ENCODE data around the gene MEGF8.
A peak's percentile ranks its signal among the peaks of the same experiment; 100 is the strongest.

Gene MEGF8

DNA sequence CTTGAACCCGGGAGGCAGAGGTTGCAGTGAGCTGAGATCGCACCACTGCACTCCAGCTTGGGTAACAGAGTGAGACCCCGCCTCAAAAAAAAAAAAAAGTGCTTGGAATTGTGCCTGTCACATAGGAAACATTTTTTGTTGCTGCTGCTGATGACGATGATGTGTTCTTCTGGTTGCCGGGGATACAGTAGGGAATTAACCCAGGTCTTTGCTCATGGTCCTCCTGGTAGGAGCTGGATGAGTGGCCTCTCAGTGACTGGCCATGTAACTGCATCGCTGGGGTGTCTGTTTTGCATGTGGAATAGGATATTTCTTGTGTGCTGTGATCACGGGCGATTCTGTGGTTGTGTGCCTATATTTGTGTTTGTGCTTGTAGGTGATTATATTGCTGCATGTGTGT lies 69.3 kb downstream of the MEGF8 start:
- TF ChIP-seq CTCF (IDR thresholded peaks at IDR 0.05): no peak
- H3K9me3 ChIP-seq: no peaks in the 10 kb centered on the region
- intact Hi-C loops (cut with DNase I; ENCODE audit: low total_unique reads): no loop called here
- DNase-seq: no peak
- H3K36me3 ChIP-seq: no peaks in the 10 kb centered on the region
- H3K4me1 ChIP-seq: peaks cover 0 to 12% (median 8%) of the 10 kb centered on the region in 4 donors
- no peak overlapping the region for H3K4me3 ChIP-seq
- H3K27me3 ChIP-seq: peaks cover 0 to 22% of the 10 kb centered on the region in 2 donors
- H3K27ac ChIP-seq: no peak overlapping the region

DNA sequence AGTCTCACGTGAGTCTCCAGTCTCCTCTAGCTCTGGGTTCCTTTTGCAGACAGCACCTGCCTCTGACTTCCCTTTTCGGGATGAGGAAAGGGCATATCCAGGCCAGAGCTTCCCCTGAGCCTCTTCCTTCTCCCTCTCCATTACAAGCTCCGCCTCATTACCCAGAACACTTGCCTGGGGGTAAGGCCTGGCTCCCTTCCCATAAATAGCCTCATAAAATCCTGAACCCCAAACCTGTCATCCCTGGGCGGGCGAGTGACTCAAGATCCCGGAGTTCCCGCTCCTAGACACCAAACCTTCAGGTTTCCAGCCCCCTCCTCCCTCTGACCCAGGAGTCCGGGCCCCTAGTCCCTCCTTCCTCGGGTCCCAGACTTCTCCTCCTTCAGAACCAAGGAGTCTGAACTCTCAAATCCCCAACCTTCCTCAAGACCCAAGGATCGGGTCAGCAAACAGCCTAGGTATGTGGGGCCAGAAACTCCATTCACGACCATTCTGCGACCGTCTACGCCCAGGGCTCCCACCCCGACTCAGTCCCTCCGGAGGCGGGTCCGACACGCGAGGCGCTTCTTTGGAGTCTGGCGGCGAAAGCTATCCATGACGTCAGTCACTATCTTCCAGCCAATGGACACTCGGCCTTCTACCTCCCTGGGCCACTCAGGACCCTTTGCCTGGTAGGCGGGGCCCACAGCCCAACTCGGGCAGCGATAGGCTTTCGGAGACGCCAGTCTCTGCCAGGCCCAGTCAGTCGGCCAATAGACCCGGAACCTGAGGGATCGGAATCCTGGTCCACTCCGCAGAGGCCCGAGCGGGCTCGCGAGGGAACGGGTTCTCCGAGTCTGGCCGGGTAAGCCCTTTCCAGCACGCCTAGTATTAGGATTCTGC lies 71.2 kb downstream of the MEGF8 start:
- Histone ChIP-seq H3K4me3 (peak overlapping the region; percentile 48 to 64), H3K36me3 (no peaks in the 10 kb centered on the region), H3K4me1 (peaks cover 0 to 20% (median 15%) of the 10 kb centered on the region in 4 donors), H3K27me3 (peaks cover 0 to 16% of the 10 kb centered on the region in 2 donors), H3K27ac (peak overlapping the region; percentile 67 to 76), H3K9me3 (no peaks in the 10 kb centered on the region)
- DNase-seq: peak; percentile 97 to 99
- intact Hi-C loops (cut with DNase I; ENCODE audit: low total_unique reads): no loop called here
- TF ChIP-seq CTCF (IDR thresholded peaks at IDR 0.05): no peak

DNA sequence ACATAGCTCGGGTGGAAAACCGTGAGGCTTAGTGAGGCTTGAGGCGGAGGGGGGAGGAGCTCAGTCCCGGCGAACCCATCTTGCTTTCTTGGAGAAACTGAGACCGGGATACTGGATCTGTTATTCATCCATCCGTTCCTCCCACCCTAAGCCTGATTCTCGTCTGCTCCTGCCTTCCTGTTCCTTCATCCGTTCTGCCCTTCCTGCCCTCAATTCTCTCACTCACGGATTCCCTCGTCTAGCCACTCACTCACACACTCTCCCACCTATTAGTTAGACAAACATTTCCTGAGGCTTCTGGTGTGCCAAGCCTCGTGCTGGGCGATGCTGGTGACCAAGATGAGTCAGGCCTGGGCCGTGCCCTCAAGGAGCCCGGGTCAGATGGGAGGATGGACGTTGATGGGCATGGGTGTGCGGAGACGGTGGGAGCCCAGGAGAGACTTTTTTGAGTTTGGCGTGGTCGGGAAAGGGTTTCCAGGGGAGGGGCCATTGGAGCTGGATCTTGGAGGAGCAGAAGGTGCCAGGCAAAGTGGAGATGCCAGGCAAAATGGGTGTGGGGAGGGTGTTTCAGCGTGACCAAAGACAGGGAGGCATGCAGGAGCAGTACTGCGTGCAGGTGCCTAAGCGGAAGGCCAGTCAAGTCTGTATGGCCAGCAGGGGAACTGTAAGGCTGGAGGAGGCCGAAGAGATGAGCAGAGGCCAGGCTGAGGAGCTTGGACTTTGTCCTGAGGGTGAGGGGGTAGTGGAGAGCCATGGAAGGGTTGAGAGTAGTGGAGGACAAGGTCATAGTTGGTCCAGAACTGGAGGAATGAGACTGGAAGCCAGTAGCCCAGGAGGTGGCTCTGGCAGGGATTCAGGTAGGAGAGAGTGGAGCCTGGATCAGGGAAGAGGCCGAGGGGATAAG lies 72.1 kb downstream of the MEGF8 start:
- DNase-seq: peak in 1 of 2 donors; percentile 33
- TF ChIP-seq CTCF (IDR thresholded peaks at IDR 0.05): no peak
- Histone ChIP-seq H3K4me3 (peak overlapping the region; percentile 48 to 64), H3K27ac (peak overlapping the region; percentile 67 to 76), H3K27me3 (peaks cover 0 to 20% of the 10 kb centered on the region in 2 donors), H3K4me1 (peaks cover 0 to 28% (median 23%) of the 10 kb centered on the region in 4 donors), H3K36me3 (no peaks in the 10 kb centered on the region), H3K9me3 (no peaks in the 10 kb centered on the region)
- intact Hi-C loops (cut with DNase I; ENCODE audit: low total_unique reads): no loop called here

GRCh38 chr19:42400404-42400803 lies 75.0 kb downstream of the MEGF8 start:
- Histone ChIP-seq H3K4me1 (peaks cover 0 to 28% (median 23%) of the 10 kb centered on the region in 4 donors), H3K27ac (no peak overlapping the region), H3K9me3 (no peaks in the 10 kb centered on the region), H3K4me3 (no peak overlapping the region), H3K27me3 (peaks cover 0 to 20% of the 10 kb centered on the region in 2 donors), H3K36me3 (no peaks in the 10 kb centered on the region)
- TF ChIP-seq CTCF (IDR thresholded peaks at IDR 0.05): no peak
- intact Hi-C loops (cut with DNase I; ENCODE audit: low total_unique reads): no loop called here
- DNase-seq: no peak

DNA sequence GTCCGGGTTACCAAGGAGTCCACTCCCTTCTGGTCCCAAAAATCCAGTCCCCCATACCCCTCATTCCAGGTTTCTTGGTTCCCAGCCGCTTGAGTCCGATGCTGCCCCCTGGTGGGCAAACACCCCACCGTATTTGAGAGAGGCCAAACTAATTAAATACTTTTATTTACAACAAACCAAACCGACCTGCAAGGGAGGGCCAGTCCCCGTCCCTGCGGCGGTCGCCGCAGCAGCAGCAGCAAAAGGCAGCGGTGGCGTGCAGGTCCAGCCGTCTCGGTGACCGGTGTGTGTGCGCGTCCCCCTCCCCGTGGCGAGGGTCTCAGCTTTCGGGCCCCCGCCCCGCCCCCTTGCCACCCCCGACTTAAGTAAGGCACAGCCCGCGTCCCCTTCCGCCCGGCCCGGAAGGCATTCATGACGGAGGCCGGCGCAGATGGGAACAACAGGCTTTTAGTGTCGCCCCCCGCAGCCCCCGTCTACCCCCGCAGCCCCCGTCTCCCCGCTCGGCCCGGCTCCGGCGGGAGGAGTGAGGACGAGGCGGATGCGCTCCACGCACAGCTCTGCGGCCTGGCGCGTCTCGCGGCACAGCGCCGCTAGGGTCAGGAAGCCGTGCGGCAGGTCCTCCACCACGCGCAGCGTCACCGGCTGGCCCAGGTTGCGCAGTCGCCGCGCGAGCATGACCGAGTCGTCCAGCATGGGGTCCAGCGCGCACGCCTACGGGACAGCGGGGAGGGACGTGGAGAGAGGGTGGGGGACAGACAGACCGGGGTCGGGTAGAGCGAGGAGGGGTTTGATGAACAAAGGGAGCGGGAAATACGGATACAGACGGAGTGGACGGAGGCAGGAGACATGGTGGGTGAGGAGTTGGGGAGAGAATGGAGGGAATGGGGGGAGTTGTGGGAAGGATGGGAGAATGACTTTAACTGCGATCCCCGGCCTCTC lies 76.2 kb downstream of the MEGF8 start:
- H3K27ac ChIP-seq: peak overlapping the region; percentile 27 to 32
- intact Hi-C loops (cut with DNase I; ENCODE audit: low total_unique reads): no loop called here
- peak; percentile 79 to 80 for DNase-seq
- H3K27me3 ChIP-seq: peaks cover 0 to 20% of the 10 kb centered on the region in 2 donors
- H3K4me1 ChIP-seq: peaks cover 0 to 27% (median 22%) of the 10 kb centered on the region in 4 donors
- no peaks in the 10 kb centered on the region for H3K9me3 ChIP-seq
- peak; percentile 55 to 77 for TF ChIP-seq CTCF (IDR thresholded peaks at IDR 0.05)
- H3K4me3 ChIP-seq: peak overlapping the region; percentile 50 to 55
- H3K36me3 ChIP-seq: no peaks in the 10 kb centered on the region
